ENCODE results near the gene GPR78. TPM values are rescaled to one million over a fixed set of nuclear protein-coding genes. Genes with fewer than 3 reads are reported as not detected.

The GPR78 gene
- total and polyA plus RNA-seq, 4 donors, result not detected

- TF ChIP-seq GABPA (IDR thresholded peaks at IDR 0.05 in 1 of 2, conservative IDR thresholded peaks at IDR 0.05 in 1 of 2), result no peak
- no peak for TF ChIP-seq TAF1 (conservative IDR thresholded peaks at IDR 0.05)
- no peak for TF ChIP-seq RAD21 (IDR thresholded peaks at IDR 0.05)
- TF ChIP-seq ZBTB33 (IDR thresholded peaks at IDR 0.05), result no peak
Measured at GRCh38 chr4:8597791-8598190, 17.6 kb downstream of the GPR78 start (continued).

GRCh38 chr4:8598391-8599090, 18.3 kb downstream of the GPR78 start:
- H3K27me3 ChIP-seq (ENCODE audit: control insufficient read depth in 4 of 4, insufficient read depth in 4 of 4, low read length in 3 of 4), result no peaks in the 10 kb centered on the region
- DNase-seq (ENCODE audit: low spot score), result no peak

More at GRCh38 chr4:8598391-8599090, 18.3 kb downstream of the GPR78 start:
- no peaks in the 10 kb centered on the region for H3K9me3 ChIP-seq (ENCODE audit: control insufficient read depth in 4 of 4, low read length in 3 of 4)
- no peak overlapping the region for H3K27ac ChIP-seq (ENCODE audit: low read depth in 1 of 2, low read length in 2 of 2)
- H3K4me3 ChIP-seq (ENCODE audit: low read depth in 1 of 3, low read length in 3 of 3), result no peak overlapping the region
- WGBS, result 86% methylated on average over 19 of the region's 19 CpGs
- H3K4me1 ChIP-seq (ENCODE audit: control insufficient read depth in 4 of 4, insufficient read depth in 4 of 4, low read length in 3 of 4), result peaks cover 0 to 7% (median 0%) of the 10 kb centered on the region in 4 donors
- H3K36me3 ChIP-seq (ENCODE audit: control insufficient read depth in 4 of 4, insufficient read depth in 3 of 4, low read depth in 1 of 4, low read length in 3 of 4), result no peaks in the 10 kb centered on the region
- TF ChIP-seq RXRA (IDR thresholded peaks at IDR 0.05) (no peak), JUND (IDR thresholded peaks at IDR 0.05) (no peak), NR2F2 (IDR thresholded peaks at IDR 0.05) (no peak), RAD21 (IDR thresholded peaks at IDR 0.05) (no peak), HNF4A (conservative IDR thresholded peaks at IDR 0.05) (no peak), ZBTB33 (IDR thresholded peaks at IDR 0.05) (no peak), FOXA2 (IDR thresholded peaks at IDR 0.05) (no peak), TAF1 (conservative IDR thresholded peaks at IDR 0.05) (no peak), EGR1 (IDR thresholded peaks at IDR 0.05; ENCODE audit: low read depth in 2 of 2) (no peak), YY1 (IDR thresholded peaks at IDR 0.05) (no peak), SP1 (IDR thresholded peaks at IDR 0.05) (no peak), GABPA (IDR thresholded peaks at IDR 0.05 in 1 of 2, conservative IDR thresholded peaks at IDR 0.05 in 1 of 2) (no peak), FOXA1 (IDR thresholded peaks at IDR 0.05) (no peak)
- TF ChIP-seq, protein P1, sequence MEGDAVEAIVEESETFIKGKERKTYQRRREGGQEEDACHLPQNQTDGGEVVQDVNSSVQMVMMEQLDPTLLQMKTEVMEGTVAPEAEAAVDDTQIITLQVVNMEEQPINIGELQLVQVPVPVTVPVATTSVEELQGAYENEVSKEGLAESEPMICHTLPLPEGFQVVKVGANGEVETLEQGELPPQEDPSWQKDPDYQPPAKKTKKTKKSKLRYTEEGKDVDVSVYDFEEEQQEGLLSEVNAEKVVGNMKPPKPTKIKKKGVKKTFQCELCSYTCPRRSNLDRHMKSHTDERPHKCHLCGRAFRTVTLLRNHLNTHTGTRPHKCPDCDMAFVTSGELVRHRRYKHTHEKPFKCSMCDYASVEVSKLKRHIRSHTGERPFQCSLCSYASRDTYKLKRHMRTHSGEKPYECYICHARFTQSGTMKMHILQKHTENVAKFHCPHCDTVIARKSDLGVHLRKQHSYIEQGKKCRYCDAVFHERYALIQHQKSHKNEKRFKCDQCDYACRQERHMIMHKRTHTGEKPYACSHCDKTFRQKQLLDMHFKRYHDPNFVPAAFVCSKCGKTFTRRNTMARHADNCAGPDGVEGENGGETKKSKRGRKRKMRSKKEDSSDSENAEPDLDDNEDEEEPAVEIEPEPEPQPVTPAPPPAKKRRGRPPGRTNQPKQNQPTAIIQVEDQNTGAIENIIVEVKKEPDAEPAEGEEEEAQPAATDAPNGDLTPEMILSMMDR (IDR thresholded peaks at IDR 0.05; ENCODE audit: low read depth, low read length, missing input control), result no peak
- TF ChIP-seq, protein P2, sequence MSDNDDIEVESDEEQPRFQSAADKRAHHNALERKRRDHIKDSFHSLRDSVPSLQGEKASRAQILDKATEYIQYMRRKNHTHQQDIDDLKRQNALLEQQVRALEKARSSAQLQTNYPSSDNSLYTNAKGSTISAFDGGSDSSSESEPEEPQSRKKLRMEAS (IDR thresholded peaks at IDR 0.05), result no peak
- TF ChIP-seq, protein P3, sequence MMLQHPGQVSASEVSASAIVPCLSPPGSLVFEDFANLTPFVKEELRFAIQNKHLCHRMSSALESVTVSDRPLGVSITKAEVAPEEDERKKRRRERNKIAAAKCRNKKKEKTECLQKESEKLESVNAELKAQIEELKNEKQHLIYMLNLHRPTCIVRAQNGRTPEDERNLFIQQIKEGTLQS (IDR thresholded peaks at IDR 0.05), result no peak
- no peak overlapping the region for H3K9ac ChIP-seq (ENCODE audit: low read depth in 1 of 2, low read length in 2 of 2)
